ENCODE results near the gene UQCC2. TPM values are rescaled to one million over a fixed set of nuclear protein-coding genes. Genes with fewer than 3 reads are reported as not detected.

The UQCC2 gene
- total RNA-seq, 4 donors from 2014 or later, result 4.6 to 19.6 (median 6.9) TPM

- peak in 1 of 3 donors; percentile 50 for DNase-seq
- no peaks in the 10 kb centered on the region for H3K36me3 ChIP-seq
- H3K9me3 ChIP-seq, result no peaks in the 10 kb centered on the region
- no peak overlapping the region for H3K4me3 ChIP-seq
- H3K4me1 ChIP-seq, result peaks cover 0 to 13% (median 2%) of the 10 kb centered on the region in 4 donors
- peak overlapping the region in 2 of 4 donors; percentile 35 to 43 for H3K27ac ChIP-seq
- no peaks in the 10 kb centered on the region for H3K27me3 ChIP-seq
- TF ChIP-seq CTCF (IDR thresholded peaks at IDR 0.05) (no peak), POLR2A (IDR thresholded peaks at IDR 0.05) (no peak)
Observed at GRCh38 chr6:33750244-33750991, 38.9 kb upstream of the UQCC2 start.

GRCh38 chr6:33749401-33749800 is 37.9 kb upstream of the UQCC2 start:
- Histone ChIP-seq H3K4me1 (peaks cover 0 to 23% (median 2%) of the 10 kb centered on the region in 4 donors), H3K36me3 (no peaks in the 10 kb centered on the region), H3K27me3 (no peaks in the 10 kb centered on the region), H3K9me3 (no peaks in the 10 kb centered on the region), H3K4me3 (no peak overlapping the region), H3K27ac (no peak overlapping the region)
- TF ChIP-seq CTCF (IDR thresholded peaks at IDR 0.05) (no peak), POLR2A (IDR thresholded peaks at IDR 0.05) (no peak)
- DNase-seq, result no peak

GRCh38 chr6:33748841-33749240 is 37.3 kb upstream of the UQCC2 start:
- Histone ChIP-seq H3K4me1 (peaks cover 0 to 28% (median 2%) of the 10 kb centered on the region in 4 donors), H3K27ac (no peak overlapping the region), H3K9me3 (no peaks in the 10 kb centered on the region), H3K4me3 (no peak overlapping the region), H3K27me3 (no peaks in the 10 kb centered on the region), H3K36me3 (no peaks in the 10 kb centered on the region)
- DNase-seq, result no peak
- TF ChIP-seq CTCF (IDR thresholded peaks at IDR 0.05) (no peak), POLR2A (IDR thresholded peaks at IDR 0.05) (no peak)

- Histone ChIP-seq H3K27me3 (no peaks in the 10 kb centered on the region), H3K9me3 (no peaks in the 10 kb centered on the region), H3K4me1 (peaks cover 0 to 28% (median 2%) of the 10 kb centered on the region in 4 donors), H3K36me3 (no peaks in the 10 kb centered on the region), H3K4me3 (no peak overlapping the region), H3K27ac (peak overlapping the region in 1 of 4 donors; percentile 82)
- no peak for DNase-seq
- no peak for TF ChIP-seq CTCF (IDR thresholded peaks at IDR 0.05)
- TF ChIP-seq POLR2A (IDR thresholded peaks at IDR 0.05), result no peak
Observed at GRCh38 chr6:33747823-33748222, 36.3 kb upstream of the UQCC2 start.

GRCh38 chr6:33746651-33747100 is 35.2 kb upstream of the UQCC2 start, which contains the start of gene IP6K3:
IP6K3 (minus strand) TSS chr6:33746905; CDS start chr6:33735476, 11,429 bp downstream.
- peaks cover 0 to 21% (median under 1%) of the 10 kb centered on the region in 4 donors for H3K4me1 ChIP-seq
- H3K27ac ChIP-seq, result peak within 1 kb of the TSS; percentile 38 to 82 (median 70)
- H3K27me3 ChIP-seq, result no peaks in the 10 kb centered on the region
- no peak for DNase-seq
- no peak for TF ChIP-seq CTCF (IDR thresholded peaks at IDR 0.05)
- TF ChIP-seq POLR2A (IDR thresholded peaks at IDR 0.05), result no peak
- no peaks in the 10 kb centered on the region for H3K9me3 ChIP-seq
- H3K4me3 ChIP-seq, result peak within 1 kb of the TSS; percentile 12 to 38 (median 22)
- H3K36me3 ChIP-seq, result no peaks in the 10 kb centered on the region
